CD8-positive, alpha-beta memory T cell (primary cell): Measurements from ENCODE around the gene DDC. TPM values are rescaled to one million over a fixed set of nuclear protein-coding genes. Genes with fewer than 3 reads are reported as not detected.
"Not testable (repeated sequence)": the region's sequence is repeated elsewhere in the genome, so short reads cannot be mapped to it uniquely, and the experiment has no call there.

Experiments used
- CTCF ChIA-PET: fragments of 350-600 bp; sonication (Branson Sonifier 250); formaldehyde crosslinking; loops from one replicate; lab custom pipeline; 2021; ENCODE audit warnings: antibody characterized with exemption; lab: Charles Lee
- POLR2A ChIA-PET: fragments of 350-600 bp; sonication (Branson Sonifier 250); formaldehyde crosslinking; loops from one replicate; lab custom pipeline; 2021; ENCODE audit warnings: antibody characterized with exemption; lab: Charles Lee
- DNase-seq, 5 donors: peaks; one replicate each; pipeline versions ENCODE4 v3.0.0 to v3.0.0-alpha.2; 2020 to 2022; ENCODE audit warnings: mixed read lengths in 1 of 5
- H3K27ac ChIP-seq: one replicate; pipeline ENCODE4 v1.7.0; 2013; ENCODE audit warnings: low read depth, mild to moderate bottlenecking, low read length, moderate library complexity
- H3K27me3 ChIP-seq: 2 replicates; pipeline ENCODE4 v1.7.0; 2013; ENCODE audit warnings: low read length, mild to moderate bottlenecking; ENCODE audit not compliant: insufficient read depth, poor library complexity, severe bottlenecking
- H3K36me3 ChIP-seq: 2 replicates; pipeline ENCODE4 v1.7.0; 2013; ENCODE audit warnings: mild to moderate bottlenecking, low read length, moderate library complexity; ENCODE audit not compliant: insufficient read depth
- H3K4me1 ChIP-seq: 2 replicates; pipeline ENCODE4 v1.7.0; 2013; ENCODE audit warnings: mild to moderate bottlenecking, low read length, moderate library complexity; ENCODE audit not compliant: insufficient read depth
- H3K4me3 ChIP-seq: 2 replicates; pipeline ENCODE4 v1.7.0; 2013; ENCODE audit warnings: mild to moderate bottlenecking, low read length
- H3K9me3 ChIP-seq: 2 replicates; pipeline ENCODE4 v1.7.0; 2013; ENCODE audit warnings: mild to moderate bottlenecking, low read length
- H3K27ac Mint-ChIP-seq, 8 donors: one replicate each; pipeline ENCODE4 v1.8.0; 2020 to 2021; ENCODE audit warnings: mixed read lengths in 8 of 8, mild to moderate bottlenecking in 6 of 8, inconsistent platforms in 3 of 8, moderate library complexity in 3 of 8
- H3K27me3 Mint-ChIP-seq, 2 donors: one replicate each; pipeline ENCODE4 v1.8.0; 2020 to 2021; ENCODE audit warnings: mixed read lengths in 2 of 2, mild to moderate bottlenecking in 1 of 2, moderate library complexity in 1 of 2
- H3K36me3 Mint-ChIP-seq, 3 donors: one replicate each; pipeline ENCODE4 v1.8.0; 2020 to 2021; ENCODE audit warnings: mixed read lengths in 3 of 3, inconsistent platforms in 1 of 3, mild to moderate bottlenecking in 1 of 3
- H3K4me1 Mint-ChIP-seq, 3 donors: one replicate each; pipeline ENCODE4 v1.8.0; 2020 to 2021; ENCODE audit warnings: mixed read lengths in 3 of 3, inconsistent platforms in 1 of 3, mild to moderate bottlenecking in 1 of 3
- H3K4me3 Mint-ChIP-seq, 7 donors: one replicate each; pipeline ENCODE4 v1.8.0; 2020 to 2021; ENCODE audit warnings: mixed read lengths in 7 of 7, mild to moderate bottlenecking in 6 of 7, moderate library complexity in 4 of 7, inconsistent platforms in 2 of 7
- H3K9me3 Mint-ChIP-seq, 5 donors: one replicate each; pipeline ENCODE4 v1.8.0; 2020 to 2022; ENCODE audit warnings: mixed read lengths in 5 of 5, mild to moderate bottlenecking in 3 of 5, moderate library complexity in 2 of 5, inconsistent platforms in 1 of 5
- polyA plus RNA-seq: library from polyadenylated mRNA; unstranded; fragments of 300-500 nt; fragmentation: Illumina TruSeq; gene quantifications from one replicate; pipeline ENCODE4 v1.2.3, GENCODE V29; 2021
- total RNA-seq, 2 experiments: library from RNA; stranded (reverse); gene quantifications; one replicate each; pipeline ENCODE4 v1.2.3, GENCODE V29; 2021

Gene DDC
- total and polyA plus RNA-seq, 3 experiments from 2014 or later = not detected

- CTCF ChIA-PET = interaction anchor here (1.6 kb wide), 1 partner anchor 48 kb away, joined by 5 read pairs; no protein-coding TSS in a partner anchor
- no peaks in the 10 kb centered on the region for H3K27me3 ChIP-seq
- no peak overlapping the region for H3K27ac ChIP-seq
- H3K9me3 ChIP-seq = peaks cover 3% of the 10 kb centered on the region
- Mint-ChIP-seq H3K9me3 (peaks cover 16 to 21% (median 20%) of the 10 kb centered on the region in 5 donors), H3K4me3 (no peak overlapping the region), H3K27ac (no peak overlapping the region), H3K36me3 (peaks cover 0 to 30% (median 0%) of the 10 kb centered on the region in 3 donors), H3K4me1 (no peaks in the 10 kb centered on the region), H3K27me3 (peaks cover 20 to 33% of the 10 kb centered on the region in 2 donors)
- H3K4me3 ChIP-seq = no peak overlapping the region
- no peak for DNase-seq
- H3K36me3 ChIP-seq = no peaks in the 10 kb centered on the region
- POLR2A ChIA-PET = no interaction called here
- no peaks in the 10 kb centered on the region for H3K4me1 ChIP-seq
These were observed 19.7 kb upstream of the DDC start for GRCh38 chr7:50584793-50585408.

GRCh38 chr7:50584386-50584785 is 19.2 kb upstream of the DDC start:
- ChIA-PET POLR2A (no interaction called here), CTCF (interaction anchor here (1.6 kb wide), 1 partner anchor 49 kb away, joined by 5 read pairs; no protein-coding TSS in a partner anchor)
- no peak overlapping the region for H3K4me3 ChIP-seq
- peaks cover 3% of the 10 kb centered on the region for H3K9me3 ChIP-seq
- H3K4me1 ChIP-seq = no peaks in the 10 kb centered on the region
- Mint-ChIP-seq H3K36me3 (peaks cover 0 to 30% (median 0%) of the 10 kb centered on the region in 3 donors), H3K4me1 (no peaks in the 10 kb centered on the region), H3K27me3 (peaks cover 20 to 30% of the 10 kb centered on the region in 2 donors), H3K27ac (no peak overlapping the region), H3K9me3 (peaks cover 16 to 21% (median 20%) of the 10 kb centered on the region in 5 donors), H3K4me3 (no peak overlapping the region)
- no peak for DNase-seq
- H3K27me3 ChIP-seq = no peaks in the 10 kb centered on the region
- no peak overlapping the region for H3K27ac ChIP-seq
- no peaks in the 10 kb centered on the region for H3K36me3 ChIP-seq

GRCh38 chr7:50583295-50583694 is 18.1 kb upstream of the DDC start:
- Mint-ChIP-seq H3K27me3 (peaks cover 17 to 26% of the 10 kb centered on the region in 2 donors), H3K36me3 (peaks cover 0 to 30% (median 0%) of the 10 kb centered on the region in 3 donors), H3K9me3 (peaks cover 17 to 21% (median 20%) of the 10 kb centered on the region in 5 donors)
- DNase-seq, H3K4me3 Mint-ChIP-seq, H3K27ac Mint-ChIP-seq, H3K4me3 ChIP-seq, POLR2A ChIA-PET, H3K4me1 Mint-ChIP-seq, H3K36me3 ChIP-seq, H3K27ac ChIP-seq, H3K9me3 ChIP-seq, H3K4me1 ChIP-seq, H3K27me3 ChIP-seq: not testable (repeated sequence)
- CTCF ChIA-PET = interaction anchor here (1.6 kb wide), 1 partner anchor 50 kb away, joined by 5 read pairs; no protein-coding TSS in a partner anchor

- H3K9me3 Mint-ChIP-seq = peaks cover 20 to 28% (median 25%) of the 10 kb centered on the region in 5 donors
- H3K4me1 Mint-ChIP-seq, H3K4me3 Mint-ChIP-seq, DNase-seq, H3K4me1 ChIP-seq, H3K4me3 ChIP-seq, POLR2A ChIA-PET, H3K27ac Mint-ChIP-seq, H3K36me3 ChIP-seq, H3K27me3 ChIP-seq, H3K9me3 ChIP-seq, H3K27ac ChIP-seq: not testable (repeated sequence)
- CTCF ChIA-PET = interaction anchor here (0.9 kb wide), 1 partner anchor 114 kb away, joined by 3 read pairs; no protein-coding TSS in a partner anchor
- peaks cover 16 to 24% of the 10 kb centered on the region in 2 donors for H3K27me3 Mint-ChIP-seq
- peaks cover 0 to 30% (median 3%) of the 10 kb centered on the region in 3 donors for H3K36me3 Mint-ChIP-seq
These were observed 17.1 kb upstream of the DDC start for GRCh38 chr7:50582271-50582670.

GRCh38 chr7:50580666-50581065 is 15.5 kb upstream of the DDC start:
- CTCF ChIA-PET, H3K27me3 ChIP-seq, H3K27ac Mint-ChIP-seq, DNase-seq, H3K36me3 ChIP-seq, POLR2A ChIA-PET, H3K27ac ChIP-seq, H3K4me1 ChIP-seq, H3K4me3 Mint-ChIP-seq, H3K4me3 ChIP-seq, H3K9me3 ChIP-seq: not testable (repeated sequence)
- Mint-ChIP-seq H3K36me3 (peaks cover 0 to 36% (median 5%) of the 10 kb centered on the region in 3 donors), H3K4me1 (peaks cover 2 to 14% (median 6%) of the 10 kb centered on the region in 3 donors), H3K9me3 (peaks cover 23 to 35% (median 31%) of the 10 kb centered on the region in 5 donors), H3K27me3 (peaks cover 16 to 24% of the 10 kb centered on the region in 2 donors)

GRCh38 chr7:50580057-50580456 is 14.9 kb upstream of the DDC start:
- POLR2A ChIA-PET = no interaction called here
- peaks cover 2 to 14% (median 6%) of the 10 kb centered on the region in 3 donors for H3K4me1 Mint-ChIP-seq

GRCh38 chr7:50578105-50578504 is 12.9 kb upstream of the DDC start:
- CTCF ChIA-PET = not testable (repeated sequence)

More at GRCh38 chr7:50580057-50580456, 14.9 kb upstream of the DDC start:
- peaks cover 14 to 24% of the 10 kb centered on the region in 2 donors for H3K27me3 Mint-ChIP-seq
- H3K4me1 ChIP-seq = no peaks in the 10 kb centered on the region
- H3K4me3 Mint-ChIP-seq = no peak overlapping the region
- no peaks in the 10 kb centered on the region for H3K27me3 ChIP-seq
- H3K27ac Mint-ChIP-seq = no peak overlapping the region
- H3K27ac ChIP-seq = no peak overlapping the region
- no peaks in the 10 kb centered on the region for H3K36me3 ChIP-seq
- no peak for DNase-seq
- H3K9me3 ChIP-seq = peaks cover 3% of the 10 kb centered on the region
- no peak overlapping the region for H3K4me3 ChIP-seq
- peaks cover 0 to 41% (median 5%) of the 10 kb centered on the region in 3 donors for H3K36me3 Mint-ChIP-seq
- CTCF ChIA-PET = no interaction called here
- peaks cover 23 to 37% (median 33%) of the 10 kb centered on the region in 5 donors for H3K9me3 Mint-ChIP-seq

GRCh38 chr7:50577569-50577968 is 12.4 kb upstream of the DDC start:
- Mint-ChIP-seq H3K4me3 (no peak overlapping the region), H3K27ac (no peak overlapping the region), H3K9me3 (peaks cover 12 to 25% (median 21%) of the 10 kb centered on the region in 5 donors), H3K4me1 (peaks cover 2 to 14% (median 6%) of the 10 kb centered on the region in 3 donors), H3K27me3 (peaks cover 11 to 28% of the 10 kb centered on the region in 2 donors), H3K36me3 (peaks cover 0 to 31% (median 5%) of the 10 kb centered on the region in 3 donors)
- DNase-seq = no peak
- no peaks in the 10 kb centered on the region for H3K36me3 ChIP-seq
- H3K27me3 ChIP-seq = no peaks in the 10 kb centered on the region
- no peaks in the 10 kb centered on the region for H3K9me3 ChIP-seq
- POLR2A ChIA-PET = no interaction called here
- CTCF ChIA-PET = no interaction called here
- no peaks in the 10 kb centered on the region for H3K4me1 ChIP-seq
- H3K27ac ChIP-seq = no peak overlapping the region
- H3K4me3 ChIP-seq = no peak overlapping the region

More at GRCh38 chr7:50578105-50578504, 12.9 kb upstream of the DDC start:
- H3K36me3 Mint-ChIP-seq = peaks cover 0 to 36% (median 5%) of the 10 kb centered on the region in 3 donors
- H3K9me3 Mint-ChIP-seq = peaks cover 16 to 31% (median 23%) of the 10 kb centered on the region in 5 donors
- H3K36me3 ChIP-seq, H3K4me3 Mint-ChIP-seq, H3K27me3 ChIP-seq, H3K9me3 ChIP-seq, DNase-seq, H3K4me3 ChIP-seq, POLR2A ChIA-PET, H3K4me1 ChIP-seq, H3K27ac Mint-ChIP-seq, H3K27ac ChIP-seq: not testable (repeated sequence)
- peaks cover 11 to 28% of the 10 kb centered on the region in 2 donors for H3K27me3 Mint-ChIP-seq
- H3K4me1 Mint-ChIP-seq = peaks cover 2 to 14% (median 6%) of the 10 kb centered on the region in 3 donors
